HCT116 (cell line): Measurements from ENCODE around the gene ANGPTL3. TPM values are rescaled to one million over a fixed set of nuclear protein-coding genes. Genes with fewer than 3 reads are reported as not detected.
"Not testable (repeated sequence)": the region's sequence is repeated elsewhere in the genome, so short reads cannot be mapped to it uniquely, and the experiment has no call there.

Experiments
- ATAC-seq: fragments of 200-7000 bp; cut with Tn5 transposase; 2 replicates; pipeline ENCODE4 v1.9.1; 2020; ENCODE audit warnings: mild to moderate bottlenecking, moderate library complexity
- BruUV-seq: library from RNA; stranded (reverse); fragments of 400-500 nt; replicated peaks from 2 replicates; lab custom pipeline; 2021; lab: Mats Ljungman, UMichigan
- CTCF ChIA-PET: fragments of 300-600 bp; sonication (Branson Sonifier 250); formaldehyde crosslinking; loops from one replicate; lab custom pipeline; 2021; ENCODE audit warnings: antibody characterized with exemption; lab: Charles Lee
- POLR2A ChIA-PET: fragments of 300-600, 350-600 bp; sonication (Branson Sonifier 250); formaldehyde crosslinking; loops from one replicate; lab custom pipeline; 2021; ENCODE audit warnings: antibody characterized with exemption; lab: Charles Lee
- RAD21 ChIA-PET, 2 experiments: fragments of 300-600 bp; sonication (Branson Sonifier 250); formaldehyde crosslinking; loops; one replicate each; lab custom pipeline; 2023; ENCODE audit warnings: low total read pairs in 2 of 2; ENCODE audit not compliant: uncharacterized antibody in 2 of 2, unreplicated experiment in 2 of 2, low non-redundant PET in 1 of 2; lab: Charles Lee
- DNase-seq: peaks from one replicate; pipeline ENCODE4 v3.0.0-alpha.2; 2010; ENCODE audit warnings: low read depth, low spot score
- H2AFZ ChIP-seq: fragments of 200-600 bp; shearing (Covaris generic), sonication (generic); 2 replicates; pipeline ENCODE4 v1.6.1; 2017; ENCODE audit warnings: low read depth, mixed run types, mixed read lengths, antibody characterized with exemption, low read length; ENCODE audit not compliant: poor library complexity, severe bottlenecking
- H3K27ac ChIP-seq: 2 replicates; pipeline ENCODE4 v1.5.1; 2012; ENCODE audit warnings: low read depth, low read length
- H3K27me3 ChIP-seq: fragments of 200-600 bp; sonication (generic); 2 replicates; pipeline ENCODE4 v1.6.1; 2016; ENCODE audit warnings: mixed run types, low read length, mixed read lengths; ENCODE audit not compliant: insufficient read depth
- H3K36me3 ChIP-seq, 2 experiments: fragments of 200-500 bp in 1 of 2; fragments of 200-600 bp in 1 of 2; sonication (Bioruptor generic) in 1 of 2; sonication (generic) in 1 of 2; 2 replicates each; pipeline versions ENCODE4 v1.5.1 to v1.6.1; 2014 to 2016; ENCODE audit warnings: low read length in 2 of 2, inconsistent platforms in 1 of 2, mixed read lengths in 1 of 2, mixed run types in 1 of 2; ENCODE audit not compliant: insufficient read depth in 2 of 2, control insufficient read depth in 1 of 2
- H3K4me1 ChIP-seq, 2 experiments: fragments of 200-600 bp in 1 of 2; sonication (generic) in 1 of 2; 2 replicates each; pipeline versions ENCODE4 v1.5.1 to v1.6.1; 2012 to 2017; ENCODE audit warnings: low read length in 2 of 2, inconsistent platforms in 1 of 2, mild to moderate bottlenecking in 1 of 2, mixed read lengths in 1 of 2, mixed run types in 1 of 2, moderate library complexity in 1 of 2; ENCODE audit not compliant: insufficient read depth in 2 of 2, control insufficient read depth in 1 of 2
- H3K4me2 ChIP-seq: fragments of 200-600 bp; sonication (generic); 2 replicates; pipeline ENCODE4 v1.6.1; 2017; ENCODE audit warnings: mixed run types, low read length, mixed read lengths
- H3K4me3 ChIP-seq, 2 experiments: fragments of 200-600 bp in 1 of 2; sonication (generic) in 1 of 2; replicated peaks in 1 of 2; 2 replicates each; pipeline ENCODE4 v1.5.1; 2011 to 2016; ENCODE audit warnings: low read length in 2 of 2, control low read depth in 1 of 2, low read depth in 1 of 2, mild to moderate bottlenecking in 1 of 2, mixed read lengths in 1 of 2, mixed run types in 1 of 2
- H3K79me2 ChIP-seq: fragments of 200-600 bp; sonication (generic); 2 replicates; pipeline ENCODE4 v1.6.1; 2017; ENCODE audit warnings: mild to moderate bottlenecking, mixed run types, low read length, moderate library complexity, mixed read lengths; ENCODE audit not compliant: insufficient read depth
- H3K9ac ChIP-seq: fragments of 200-600 bp; sonication (generic); 2 replicates; pipeline ENCODE4 v1.6.1; 2016; ENCODE audit warnings: low read length, mixed read lengths
- H3K9me2 ChIP-seq: fragments of 200-600 bp; sonication (generic), shearing (Covaris generic); 2 replicates; pipeline ENCODE4 v1.6.1; 2017; ENCODE audit warnings: mixed run types, mild to moderate bottlenecking, moderate library complexity; ENCODE audit not compliant: insufficient read depth
- H3K9me3 ChIP-seq, 2 experiments: fragments of 200-500 bp in 1 of 2; fragments of 200-600 bp in 1 of 2; sonication (Bioruptor generic) in 1 of 2; sonication (generic) in 1 of 2; 2 replicates each; pipeline ENCODE4 v1.6.1; 2014 to 2017; ENCODE audit warnings: low read length in 2 of 2, mixed read lengths in 2 of 2, inconsistent platforms in 1 of 2, low read depth in 1 of 2, mild to moderate bottlenecking in 1 of 2, mixed run types in 1 of 2, moderate library complexity in 1 of 2; ENCODE audit not compliant: control insufficient read depth in 1 of 2, insufficient read depth in 1 of 2
- H4K20me1 ChIP-seq: fragments of 200-600 bp; sonication (generic), shearing (Covaris generic); 2 replicates; pipeline ENCODE4 v1.6.1; 2017; ENCODE audit warnings: mixed run types, mild to moderate bottlenecking, moderate library complexity; ENCODE audit not compliant: insufficient read depth
- CBX3 ChIP-seq: IDR thresholded peaks from 2 replicates; pipeline ENCODE4 v1.6.1; 2012; ENCODE audit warnings: low read depth
- CEBPB ChIP-seq: IDR thresholded peaks from 2 replicates; pipeline ENCODE4 v1.6.1; 2012; ENCODE audit warnings: low read depth
- ELF1 ChIP-seq: IDR thresholded peaks from 2 replicates; pipeline ENCODE4 v1.6.1; 2012; ENCODE audit warnings: low read depth, borderline replicate concordance
- EZH2 ChIP-seq: fragments of 200-600 bp; sonication (generic); IDR thresholded peaks from 2 replicates; pipeline ENCODE4 v1.6.1; 2017; ENCODE audit warnings: antibody characterized with exemption, mixed run types
- JUND ChIP-seq: IDR thresholded peaks from 2 replicates; pipeline ENCODE4 v1.6.1; 2012
- MAX ChIP-seq: IDR thresholded peaks from 2 replicates; pipeline ENCODE4 v1.6.1; 2012
- POLR2A ChIP-seq: IDR thresholded peaks from 2 replicates; pipeline ENCODE4 v1.7.0; 2011; ENCODE audit warnings: borderline replicate concordance; ENCODE audit not compliant: insufficient read depth, insufficient read length; ENCODE audit errors: extremely low read depth
- POLR2AphosphoS5 ChIP-seq: IDR thresholded peaks from 2 replicates; pipeline ENCODE4 v1.6.1; 2011; ENCODE audit warnings: mild to moderate bottlenecking, low read depth, low read length, moderate library complexity
- RAD21 ChIP-seq: IDR thresholded peaks from 2 replicates; pipeline ENCODE4 v1.6.1; 2012; ENCODE audit warnings: low read depth, mild to moderate bottlenecking
- SIN3A ChIP-seq: IDR thresholded peaks from 2 replicates; pipeline ENCODE4 v1.6.1; 2012; ENCODE audit warnings: low read depth
- SP1 ChIP-seq: IDR thresholded peaks from 2 replicates; pipeline ENCODE4 v1.6.1; 2012; ENCODE audit warnings: low read depth
- TCF7L2 ChIP-seq: IDR thresholded peaks from 2 replicates; pipeline ENCODE4 v1.7.0; 2011; ENCODE audit warnings: borderline replicate concordance, inconsistent platforms; ENCODE audit not compliant: insufficient read depth, insufficient read length; ENCODE audit errors: extremely low read depth
- ZBTB33 ChIP-seq: IDR thresholded peaks from 2 replicates; pipeline ENCODE4 v1.6.1; 2011; ENCODE audit warnings: mild to moderate bottlenecking, low read length, moderate library complexity; ENCODE audit not compliant: insufficient replicate concordance; ENCODE audit errors: extremely low read depth
- ZFX ChIP-seq: fragments of 450-650 bp; IDR thresholded peaks from 2 replicates; pipeline ENCODE4 v1.6.1; 2017
- ZNF274 ChIP-seq: fragments of 200-500 bp; sonication (Bioruptor generic); IDR thresholded peaks from 2 replicates; pipeline ENCODE4 v1.6.1; 2014; ENCODE audit warnings: mild to moderate bottlenecking, low read depth, low read length, inconsistent platforms
- intact Hi-C: fragments of 100-400 bp; cut with micrococcal nuclease; formaldehyde crosslinking; loops from 2 replicates; pipeline ENCODE4 v1.10.0; 2022
- total RNA-seq: library from RNA; stranded (reverse); gene quantifications from one replicate; pipeline ENCODE4 v1.2.1, GENCODE V29; 2021; ENCODE audit not compliant: unreplicated experiment
- TF ChIP-seq, protein P1 (sequence below), 3 experiments: fragments of 200-600 bp in 1 of 3; sonication (generic) in 1 of 3; IDR thresholded peaks in 2 of 3; conservative IDR thresholded peaks in 1 of 3; 2 replicates each; pipeline ENCODE4 v1.5.1; 2012 to 2017; ENCODE audit warnings: low read depth in 2 of 3, low read length in 2 of 3, antibody characterized with exemption in 1 of 3, borderline replicate concordance in 1 of 3, control low read depth in 1 of 3, mild to moderate bottlenecking in 1 of 3, mixed read lengths in 1 of 3, mixed run types in 1 of 3, moderate library complexity in 1 of 3; ENCODE audit not compliant: insufficient read depth in 1 of 3
- TF ChIP-seq, protein P2 (sequence below): IDR thresholded peaks from 2 replicates; pipeline ENCODE4 v1.6.1; 2012

ANGPTL3 gene
- total RNA-seq, 1 experiment from 2014 or later: 0.07 TPM

- intact Hi-C loops, H3K4me2 ChIP-seq, H3K4me1 ChIP-seq, H3K79me2 ChIP-seq, H3K36me3 ChIP-seq, H3K9me2 ChIP-seq, H3K9ac ChIP-seq, CTCF ChIA-PET, H3K9me3 ChIP-seq, H3K4me3 ChIP-seq, POLR2A ChIA-PET, H4K20me1 ChIP-seq, H3K27ac ChIP-seq, DNase-seq, ATAC-seq, RAD21 ChIA-PET, BruUV-seq, H2AFZ ChIP-seq, H3K27me3 ChIP-seq: not testable (repeated sequence)
Measured at GRCh38 chr1:62610588-62610987, 13.3 kb downstream of the ANGPTL3 start.

DNA sequence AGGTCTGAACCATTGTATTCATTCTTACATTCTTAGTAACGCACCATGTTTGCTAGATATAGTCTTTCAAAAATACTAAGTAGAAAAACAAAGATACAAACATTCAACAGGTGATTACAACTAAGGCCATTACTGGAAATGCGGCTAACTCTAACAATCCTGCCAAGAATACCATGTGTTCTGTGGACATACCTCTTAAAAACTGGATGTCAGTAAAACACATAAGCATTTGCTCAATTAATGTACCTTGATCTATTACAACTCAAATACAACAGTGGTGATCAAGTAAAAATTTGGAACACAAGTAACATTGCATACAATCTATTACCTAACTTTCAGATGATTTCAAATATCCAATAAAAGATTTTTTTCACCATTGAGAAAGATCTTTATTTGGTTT is 15.4 kb downstream of the ANGPTL3 start:
- H3K4me3 ChIP-seq: no peak overlapping the region
- no peak overlapping the region for H2AFZ ChIP-seq
- H3K79me2 ChIP-seq: no peaks in the 10 kb centered on the region
- intact Hi-C loops: no loop called here
- no peaks in the 10 kb centered on the region for H4K20me1 ChIP-seq
- H3K9me2 ChIP-seq: no peaks in the 10 kb centered on the region
- CTCF ChIA-PET: no interaction called here
- H3K27ac ChIP-seq: no peak overlapping the region
- H3K9ac ChIP-seq: no peak overlapping the region
- no peak overlapping the region for H3K4me2 ChIP-seq
- no peak for ATAC-seq
- no peak for DNase-seq
- POLR2A ChIA-PET: no interaction called here
- RAD21 ChIA-PET: no interaction called here
- H3K9me3 ChIP-seq: no peaks in the 10 kb centered on the region
- no peaks in the 10 kb centered on the region for H3K36me3 ChIP-seq
- H3K4me1 ChIP-seq: no peaks in the 10 kb centered on the region
- no peaks in the 10 kb centered on the region for H3K27me3 ChIP-seq
- BruUV-seq: no TSS peak
- TF ChIP-seq ZFX: no peak
- TF ChIP-seq TCF7L2: no peak
- no peak for TF ChIP-seq SP1
- TF ChIP-seq POLR2A: no peak
- no peak for TF ChIP-seq SIN3A
- no peak for TF ChIP-seq ZNF274
- no peak for TF ChIP-seq RAD21
- no peak for TF ChIP-seq ZBTB33
- TF ChIP-seq MAX: no peak
- TF ChIP-seq ELF1: no peak
- no peak for TF ChIP-seq EZH2
- no peak for TF ChIP-seq JUND
- TF ChIP-seq, protein P1, sequence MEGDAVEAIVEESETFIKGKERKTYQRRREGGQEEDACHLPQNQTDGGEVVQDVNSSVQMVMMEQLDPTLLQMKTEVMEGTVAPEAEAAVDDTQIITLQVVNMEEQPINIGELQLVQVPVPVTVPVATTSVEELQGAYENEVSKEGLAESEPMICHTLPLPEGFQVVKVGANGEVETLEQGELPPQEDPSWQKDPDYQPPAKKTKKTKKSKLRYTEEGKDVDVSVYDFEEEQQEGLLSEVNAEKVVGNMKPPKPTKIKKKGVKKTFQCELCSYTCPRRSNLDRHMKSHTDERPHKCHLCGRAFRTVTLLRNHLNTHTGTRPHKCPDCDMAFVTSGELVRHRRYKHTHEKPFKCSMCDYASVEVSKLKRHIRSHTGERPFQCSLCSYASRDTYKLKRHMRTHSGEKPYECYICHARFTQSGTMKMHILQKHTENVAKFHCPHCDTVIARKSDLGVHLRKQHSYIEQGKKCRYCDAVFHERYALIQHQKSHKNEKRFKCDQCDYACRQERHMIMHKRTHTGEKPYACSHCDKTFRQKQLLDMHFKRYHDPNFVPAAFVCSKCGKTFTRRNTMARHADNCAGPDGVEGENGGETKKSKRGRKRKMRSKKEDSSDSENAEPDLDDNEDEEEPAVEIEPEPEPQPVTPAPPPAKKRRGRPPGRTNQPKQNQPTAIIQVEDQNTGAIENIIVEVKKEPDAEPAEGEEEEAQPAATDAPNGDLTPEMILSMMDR (IDR thresholded peaks at IDR 0.05 in 2 of 3, conservative IDR thresholded peaks at IDR 0.05 in 1 of 3; ENCODE audit: borderline replicate concordance in 1 of 3, insufficient read depth in 1 of 3, low read depth in 2 of 3, low read length in 2 of 3): no peak
- TF ChIP-seq CBX3: no peak
- TF ChIP-seq POLR2AphosphoS5: no peak
- TF ChIP-seq, protein P2, sequence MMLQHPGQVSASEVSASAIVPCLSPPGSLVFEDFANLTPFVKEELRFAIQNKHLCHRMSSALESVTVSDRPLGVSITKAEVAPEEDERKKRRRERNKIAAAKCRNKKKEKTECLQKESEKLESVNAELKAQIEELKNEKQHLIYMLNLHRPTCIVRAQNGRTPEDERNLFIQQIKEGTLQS: no peak
- no peak for TF ChIP-seq CEBPB
